Esophagus squamous epithelium (tissue), 4 donors: ENCODE measurements around the gene TNNC2.
"Not testable (repeated sequence)": the region's sequence is repeated elsewhere in the genome, so short reads cannot be mapped to it uniquely, and the experiment has no call there.

Experiments used
- POLR2A ChIP-seq, 4 donors: fragments of 450-650 bp; IDR thresholded peaks; one replicate each; pipeline ENCODE4 v1.6.1; 2017; ENCODE audit warnings: antibody characterized with exemption in 4 of 4, mild to moderate bottlenecking in 4 of 4, moderate library complexity in 3 of 4
- TF ChIP-seq, protein P1 (sequence below), 6 experiments: fragments of 450-650 bp in 4 of 6; fragments of 200-600 bp in 2 of 6; sonication (generic) in 2 of 6; IDR thresholded peaks; one replicate each; pipeline ENCODE4 v1.5.1; 2016 to 2019; ENCODE audit warnings: antibody characterized with exemption in 6 of 6, mild to moderate bottlenecking in 4 of 6, moderate library complexity in 4 of 6

DNA sequence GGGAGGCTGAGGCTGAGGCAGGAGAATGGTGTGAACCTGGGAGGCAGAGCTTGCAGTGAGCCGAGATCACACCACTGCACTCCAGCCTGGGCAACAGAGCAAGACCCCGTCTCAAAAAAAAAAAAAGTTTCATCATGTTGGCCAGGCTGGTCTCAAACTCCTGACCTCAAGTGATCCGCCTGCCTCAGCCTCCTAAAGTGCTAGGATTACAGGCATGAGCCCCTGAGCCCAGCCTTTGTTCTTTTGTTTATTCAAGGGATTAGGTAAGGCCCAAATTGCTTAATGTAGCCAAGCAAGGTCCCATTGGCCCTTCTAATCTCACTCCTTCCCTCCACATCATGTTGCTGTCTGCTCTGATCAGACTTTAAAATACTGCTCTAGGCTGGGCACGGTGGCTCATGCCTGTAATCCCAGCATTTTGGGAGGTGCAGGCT is 2.6 kb upstream of the TNNC2 start:
- TF ChIP-seq, protein P1, sequence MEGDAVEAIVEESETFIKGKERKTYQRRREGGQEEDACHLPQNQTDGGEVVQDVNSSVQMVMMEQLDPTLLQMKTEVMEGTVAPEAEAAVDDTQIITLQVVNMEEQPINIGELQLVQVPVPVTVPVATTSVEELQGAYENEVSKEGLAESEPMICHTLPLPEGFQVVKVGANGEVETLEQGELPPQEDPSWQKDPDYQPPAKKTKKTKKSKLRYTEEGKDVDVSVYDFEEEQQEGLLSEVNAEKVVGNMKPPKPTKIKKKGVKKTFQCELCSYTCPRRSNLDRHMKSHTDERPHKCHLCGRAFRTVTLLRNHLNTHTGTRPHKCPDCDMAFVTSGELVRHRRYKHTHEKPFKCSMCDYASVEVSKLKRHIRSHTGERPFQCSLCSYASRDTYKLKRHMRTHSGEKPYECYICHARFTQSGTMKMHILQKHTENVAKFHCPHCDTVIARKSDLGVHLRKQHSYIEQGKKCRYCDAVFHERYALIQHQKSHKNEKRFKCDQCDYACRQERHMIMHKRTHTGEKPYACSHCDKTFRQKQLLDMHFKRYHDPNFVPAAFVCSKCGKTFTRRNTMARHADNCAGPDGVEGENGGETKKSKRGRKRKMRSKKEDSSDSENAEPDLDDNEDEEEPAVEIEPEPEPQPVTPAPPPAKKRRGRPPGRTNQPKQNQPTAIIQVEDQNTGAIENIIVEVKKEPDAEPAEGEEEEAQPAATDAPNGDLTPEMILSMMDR (IDR thresholded peaks at IDR 0.05), result not testable (repeated sequence)
- not testable (repeated sequence) for TF ChIP-seq POLR2A (IDR thresholded peaks at IDR 0.05)
